ENCODE measurements around the gene TFCP2L1.

DNA sequence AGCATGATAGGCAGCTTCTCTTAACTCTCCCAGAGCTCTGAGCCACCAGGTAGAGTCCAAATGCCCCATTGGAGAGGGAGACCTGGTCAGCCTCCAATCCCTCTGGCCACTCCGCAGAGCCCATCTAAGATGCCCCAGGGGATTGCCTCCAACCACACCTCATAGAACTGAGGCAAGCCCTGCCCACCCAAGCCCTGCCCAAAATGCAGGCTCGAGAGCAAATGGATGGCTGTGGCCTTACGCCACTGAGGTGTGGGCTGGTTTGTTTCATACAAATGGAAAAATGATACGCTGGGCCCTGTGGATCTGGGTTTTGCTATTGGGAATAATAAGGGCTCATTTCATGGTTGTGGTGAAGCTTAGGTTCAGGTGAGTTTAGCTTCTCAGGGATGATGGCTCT, 3.0 kb upstream of the TFCP2L1 start:
- TF ChIP-seq, protein P1, sequence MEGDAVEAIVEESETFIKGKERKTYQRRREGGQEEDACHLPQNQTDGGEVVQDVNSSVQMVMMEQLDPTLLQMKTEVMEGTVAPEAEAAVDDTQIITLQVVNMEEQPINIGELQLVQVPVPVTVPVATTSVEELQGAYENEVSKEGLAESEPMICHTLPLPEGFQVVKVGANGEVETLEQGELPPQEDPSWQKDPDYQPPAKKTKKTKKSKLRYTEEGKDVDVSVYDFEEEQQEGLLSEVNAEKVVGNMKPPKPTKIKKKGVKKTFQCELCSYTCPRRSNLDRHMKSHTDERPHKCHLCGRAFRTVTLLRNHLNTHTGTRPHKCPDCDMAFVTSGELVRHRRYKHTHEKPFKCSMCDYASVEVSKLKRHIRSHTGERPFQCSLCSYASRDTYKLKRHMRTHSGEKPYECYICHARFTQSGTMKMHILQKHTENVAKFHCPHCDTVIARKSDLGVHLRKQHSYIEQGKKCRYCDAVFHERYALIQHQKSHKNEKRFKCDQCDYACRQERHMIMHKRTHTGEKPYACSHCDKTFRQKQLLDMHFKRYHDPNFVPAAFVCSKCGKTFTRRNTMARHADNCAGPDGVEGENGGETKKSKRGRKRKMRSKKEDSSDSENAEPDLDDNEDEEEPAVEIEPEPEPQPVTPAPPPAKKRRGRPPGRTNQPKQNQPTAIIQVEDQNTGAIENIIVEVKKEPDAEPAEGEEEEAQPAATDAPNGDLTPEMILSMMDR (IDR thresholded peaks at IDR 0.05), result no peak
- no peak for TF ChIP-seq POLR2A (IDR thresholded peaks at IDR 0.05)
